GM18951 (cell line): Measurements from ENCODE around the gene PSMD12.

ENCODE experiments used
- POLR2A ChIP-seq: IDR thresholded peaks from 4 replicates; pipeline ENCODE4 v1.6.1; 2011; ENCODE audit warnings: mild to moderate bottlenecking; ENCODE audit not compliant: insufficient read length, insufficient read depth; ENCODE audit errors: extremely low read depth
- in situ Hi-C: fragments of 300-500 bp; cut with MboI; formaldehyde crosslinking; loops from one replicate; pipeline ENCODE4 v1.12.0; 2022; ENCODE audit warnings: low sequenced_read_pairs, mixed read lengths, inconsistent platforms; ENCODE audit not compliant: unreplicated experiment

PSMD12 gene

DNA sequence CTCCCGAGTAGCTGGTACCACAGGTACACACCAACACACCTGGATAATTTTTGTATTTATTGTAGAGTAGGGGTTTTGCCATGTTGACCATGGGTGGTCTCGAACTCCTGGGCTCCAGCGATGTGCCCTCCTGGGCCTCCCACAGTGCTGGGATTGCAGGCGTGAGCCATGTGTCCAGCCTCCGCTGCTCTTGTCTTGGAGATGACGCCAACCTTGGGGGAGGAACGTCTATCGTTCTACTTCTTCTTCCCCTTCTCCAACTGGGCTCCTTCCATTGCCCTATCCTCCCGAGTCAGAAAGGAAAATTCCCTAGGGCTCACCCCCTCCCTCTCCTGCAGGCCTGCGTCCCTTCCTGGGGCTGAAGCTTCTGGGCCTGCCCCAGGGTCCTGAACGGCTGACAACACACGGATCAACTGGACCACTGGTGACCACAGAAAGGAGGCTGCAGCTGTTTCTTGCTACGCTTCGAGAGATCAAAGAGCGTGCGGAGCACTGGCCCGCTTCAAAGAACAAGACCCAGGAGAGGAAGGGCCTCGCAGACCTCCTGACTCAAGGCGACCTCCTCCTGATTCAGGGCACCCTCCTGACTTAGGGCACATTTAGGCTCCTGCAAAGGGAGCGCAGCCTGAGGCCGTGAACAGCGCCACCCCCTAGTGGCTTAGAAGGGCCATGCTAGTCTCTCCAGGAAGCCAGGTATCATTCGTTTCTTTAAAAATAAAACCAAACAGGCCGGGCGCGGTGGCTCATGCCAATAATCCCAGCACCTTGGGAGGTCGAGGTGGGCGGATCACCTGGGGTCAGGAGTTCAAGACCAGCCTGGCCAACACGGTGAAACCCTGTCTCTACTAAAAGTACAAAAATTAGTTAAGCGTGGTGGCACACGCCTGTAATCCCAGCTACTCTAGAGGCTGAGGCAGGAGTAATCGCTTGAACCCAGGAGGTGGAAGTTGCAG, 72.8 kb downstream of the PSMD12 start:
- in situ Hi-C loops, result no loop called here
- no peak for TF ChIP-seq POLR2A

DNA sequence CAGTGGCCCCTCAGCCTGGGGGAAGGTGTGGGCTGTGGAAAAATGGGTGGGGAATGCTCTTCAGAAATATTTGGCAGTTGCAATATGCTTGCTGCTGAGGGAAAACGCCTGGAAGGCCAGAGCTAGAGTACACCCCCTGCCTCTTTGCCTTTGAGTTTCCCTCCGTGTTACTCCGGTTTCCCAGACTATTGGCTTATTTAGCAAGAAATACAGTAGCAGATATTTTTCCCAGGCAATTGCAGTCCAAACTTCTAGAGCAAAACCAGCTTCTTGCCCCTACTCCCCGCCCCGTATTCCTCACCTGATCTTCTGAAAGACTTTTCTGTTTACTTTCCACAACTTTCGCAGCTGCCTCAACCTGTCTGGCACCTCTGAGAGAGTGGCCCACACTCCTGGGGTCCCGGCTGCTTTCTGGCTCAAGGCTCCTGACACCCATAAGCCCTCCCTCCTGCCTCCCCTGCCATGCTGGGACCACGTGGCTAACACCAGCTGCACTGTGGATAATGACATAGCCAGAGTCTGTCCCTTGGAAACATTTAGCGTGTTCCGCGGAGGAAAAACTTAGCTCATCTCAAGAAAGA, 75.6 kb downstream of the PSMD12 start:
- TF ChIP-seq POLR2A, result no peak
- in situ Hi-C loops, result no loop called here

DNA sequence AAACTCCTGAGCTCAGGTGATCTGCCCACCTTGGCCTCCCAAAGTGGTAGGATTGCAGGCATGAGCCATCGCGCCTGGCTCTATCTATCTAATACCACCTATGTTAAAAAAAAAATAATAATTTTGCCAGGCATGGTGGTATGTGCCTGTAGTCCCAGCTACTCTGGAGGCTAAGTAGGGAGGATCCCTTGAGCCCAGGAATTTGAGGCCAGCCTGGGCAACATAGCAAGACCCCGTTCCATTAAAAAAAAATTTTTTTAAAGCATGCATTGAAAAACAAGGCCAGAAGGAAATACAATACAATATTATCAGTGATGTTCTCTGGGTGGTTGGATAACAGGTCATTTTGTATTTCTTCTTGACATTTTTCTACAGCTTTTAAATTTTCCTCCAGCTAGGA, 76.1 kb downstream of the PSMD12 start:
- in situ Hi-C loops, result no loop called here
- no peak for TF ChIP-seq POLR2A

DNA sequence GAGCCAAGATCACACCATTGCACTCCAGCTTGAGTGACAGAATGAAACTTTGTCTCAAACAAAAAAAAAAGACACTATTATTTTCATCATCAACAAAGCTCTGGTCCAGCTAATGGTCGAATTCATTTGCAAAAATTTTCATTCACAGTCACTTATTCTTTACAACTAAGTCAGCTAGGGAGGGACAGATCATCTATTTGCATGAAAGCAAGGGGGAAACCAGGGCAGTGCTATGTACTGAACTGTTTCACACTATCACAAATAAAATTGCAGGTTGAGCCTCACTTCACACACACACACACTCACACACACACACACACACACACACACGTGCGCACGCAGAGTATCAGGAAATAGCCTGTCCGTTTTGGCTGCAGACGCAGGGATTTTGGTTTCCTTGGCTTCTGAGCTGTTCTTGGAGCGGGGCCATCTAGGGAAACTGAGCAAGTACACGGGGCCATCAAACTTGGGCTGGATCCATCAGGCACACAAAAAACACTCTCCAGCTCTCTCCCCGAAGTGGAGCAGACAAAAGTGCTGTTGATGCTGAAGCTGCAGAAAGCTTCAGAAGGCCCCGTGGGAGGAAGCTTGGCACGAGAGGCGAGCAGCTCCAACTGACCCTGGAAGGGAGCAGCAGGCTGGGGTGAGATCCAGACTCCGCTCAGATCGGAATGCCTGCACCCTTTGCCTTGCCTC, 77.0 kb downstream of the PSMD12 start:
- in situ Hi-C loops, result no loop called here
- TF ChIP-seq POLR2A, result no peak
